ENCODE results near the gene NPEPPS.

Gene NPEPPS

DNA sequence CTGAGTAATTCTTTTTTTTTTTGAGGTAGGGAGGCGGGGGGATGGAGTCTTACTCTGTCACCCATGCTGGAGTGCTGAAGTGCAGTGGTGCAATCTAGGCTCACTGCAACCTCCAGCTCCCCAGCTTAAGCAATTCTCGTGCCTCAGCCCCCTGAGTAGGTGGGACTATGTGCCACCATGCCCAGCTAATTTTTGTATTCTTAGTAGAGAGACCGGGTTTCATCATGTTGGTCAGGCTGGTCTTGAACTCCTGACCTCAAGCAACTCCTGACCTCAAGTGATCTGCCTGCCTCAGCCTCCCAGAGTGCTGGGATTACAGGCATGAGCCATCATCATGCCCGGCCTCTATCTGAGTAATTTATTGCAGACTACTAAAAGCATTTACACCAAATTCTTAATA lies 138.2 kb downstream of the NPEPPS start:
- no peak for DNase-seq

DNA sequence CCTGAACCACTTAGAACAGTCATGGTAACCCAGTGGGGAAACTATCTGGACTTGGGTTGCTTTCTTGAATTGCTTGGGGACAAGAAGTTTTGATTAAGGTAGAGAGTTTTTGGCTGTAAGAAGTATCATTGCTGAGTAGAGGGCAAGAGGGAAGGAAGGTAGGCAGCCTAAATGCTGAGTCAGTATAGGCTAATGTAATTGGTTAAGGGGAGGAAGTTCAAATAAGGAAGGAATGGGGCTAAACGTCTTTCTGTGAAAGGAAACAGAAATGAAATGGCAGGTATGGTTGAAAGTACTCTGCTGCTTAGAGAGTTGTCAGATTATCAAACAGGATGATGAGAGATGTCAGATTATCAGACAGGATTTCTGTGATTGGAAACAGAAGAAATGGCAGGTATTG lies 139.2 kb downstream of the NPEPPS start:
- DNase-seq, result no peak

All from NCI-H2081 treated with DMSO at 0.1 percent for 48 hours (cell line).